ENCODE measurements around the gene BACE2.

BACE2 gene

DNA sequence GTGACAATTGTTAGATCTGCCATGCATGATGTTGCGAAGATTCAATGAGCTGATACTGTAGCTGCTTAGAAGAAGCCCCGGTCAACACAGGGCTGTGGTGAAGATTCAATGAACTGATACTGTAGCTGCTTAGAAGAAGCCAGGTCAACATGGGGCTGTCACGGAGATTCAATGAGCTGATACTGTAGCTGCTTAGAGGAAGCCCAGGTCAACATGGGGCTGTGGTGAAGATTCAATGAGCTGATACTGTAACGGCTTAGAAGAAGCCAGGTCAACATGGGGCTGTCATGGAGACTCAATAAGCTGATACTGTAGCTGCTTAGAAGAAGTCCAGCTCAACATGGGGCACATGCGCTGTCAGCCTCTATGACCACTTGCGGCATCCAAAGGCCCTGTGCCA, 18.8 kb upstream of the BACE2 start:
- no peak for FAIRE-seq

- no peak for FAIRE-seq
Observed at GRCh38 chr21:41152147-41152546, 15.8 kb upstream of the BACE2 start.

- no peak for FAIRE-seq
Observed at GRCh38 chr21:41153443-41153842, 14.5 kb upstream of the BACE2 start.

DNA sequence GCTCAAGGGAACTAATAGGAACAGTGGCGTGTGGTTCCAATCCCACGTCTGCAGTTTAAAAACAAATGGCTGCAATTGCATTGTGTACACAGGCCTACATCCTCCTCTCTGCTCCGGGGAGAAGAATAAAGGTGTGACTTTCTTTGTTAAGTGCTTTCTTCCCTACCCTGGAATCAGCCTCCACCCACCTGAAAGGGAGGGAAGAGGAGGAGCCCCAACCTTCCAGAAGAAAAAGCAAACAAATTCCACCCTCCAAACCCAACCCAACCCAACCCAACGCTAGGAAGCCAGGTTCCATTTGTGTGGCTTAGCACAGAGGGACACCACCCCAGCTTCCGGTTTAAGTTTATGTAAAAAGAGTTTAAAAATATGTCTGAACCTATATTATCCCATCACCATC, 11.8 kb upstream of the BACE2 start:
- FAIRE-seq: no peak

DNA sequence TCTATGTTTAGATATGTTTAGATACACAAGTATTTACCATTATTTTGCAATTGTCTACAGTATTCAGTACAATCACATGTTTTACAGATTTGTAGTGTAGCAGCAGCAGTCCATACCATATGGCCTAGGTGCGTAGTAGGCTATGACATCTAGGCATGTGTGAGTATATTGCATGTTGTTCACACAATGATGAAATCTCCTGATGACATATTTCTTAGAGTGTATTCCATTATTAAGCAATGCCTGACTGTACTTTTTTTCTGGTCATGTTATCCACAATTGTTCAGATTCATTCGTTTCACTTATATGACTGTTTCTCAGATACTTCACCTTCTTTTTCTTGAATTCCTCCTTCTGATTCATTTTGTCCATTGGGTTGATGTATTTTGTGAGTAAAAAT, 9.9 kb upstream of the BACE2 start:
- no peak for FAIRE-seq

DNA sequence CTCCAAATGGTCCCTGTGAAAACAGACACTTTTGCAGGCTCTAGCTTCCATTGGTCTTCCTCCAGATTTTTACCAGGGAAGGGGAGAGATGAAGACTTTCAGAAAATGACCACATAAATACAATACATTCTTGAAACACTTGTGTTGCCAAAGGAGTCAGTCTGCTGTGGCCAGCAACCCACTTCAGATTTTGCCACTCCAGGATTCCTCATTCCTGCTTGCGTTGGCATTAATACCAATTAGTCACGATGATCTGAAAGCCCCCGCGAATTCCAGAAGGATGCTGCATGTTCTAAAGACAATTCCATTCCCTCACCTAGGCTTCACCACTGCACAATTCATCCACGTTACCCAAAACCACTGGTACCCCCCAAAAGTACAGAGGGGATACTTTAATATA, 7.9 kb upstream of the BACE2 start:
- FAIRE-seq: no peak

GRCh38 chr21:41161428-41161827, 6.5 kb upstream of the BACE2 start:
- FAIRE-seq: no peak

DNA sequence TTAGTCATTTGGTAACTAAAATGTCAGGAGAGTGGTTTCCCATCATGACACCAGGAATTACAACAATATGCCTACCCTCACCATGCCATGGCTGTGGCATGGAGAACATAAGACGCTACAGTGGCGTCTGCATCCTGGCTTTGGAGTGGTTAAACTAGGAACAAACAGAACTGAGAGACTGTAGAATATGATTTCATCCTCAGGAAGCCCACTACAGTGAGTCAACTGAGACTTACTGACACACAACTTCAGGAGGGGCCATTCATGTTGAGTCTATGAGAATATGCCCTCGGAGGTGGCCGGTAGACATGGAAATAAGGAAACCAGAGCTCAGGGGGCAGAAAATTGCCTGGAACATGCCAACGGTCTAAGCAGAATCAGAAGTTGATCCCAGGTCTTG, 5.9 kb upstream of the BACE2 start:
- no peak for FAIRE-seq

- no peak for FAIRE-seq
Observed at GRCh38 chr21:41163091-41163490, 4.9 kb upstream of the BACE2 start.

DNA sequence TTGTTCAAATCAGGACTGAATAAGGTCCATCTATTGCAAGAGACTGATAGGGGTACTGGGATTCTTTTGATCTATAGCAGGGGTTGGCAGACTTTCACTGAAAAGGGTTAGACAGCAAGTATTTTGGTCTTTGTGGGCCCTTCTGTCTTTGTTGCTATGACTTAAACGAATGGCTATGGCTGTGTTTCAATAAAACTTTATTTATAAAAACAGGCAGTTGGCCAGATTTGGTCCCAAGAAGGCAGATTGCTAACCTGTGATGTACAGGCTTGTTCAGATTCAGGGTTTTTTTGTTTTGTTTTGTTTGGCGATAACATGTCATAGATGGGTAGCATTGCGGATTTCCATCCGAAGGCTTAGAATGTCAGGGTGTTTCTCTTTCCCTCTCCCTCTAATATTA, 3.9 kb upstream of the BACE2 start:
- no peak for FAIRE-seq

GRCh38 chr21:41164981-41165655, 2.8 kb upstream of the BACE2 start:
- FAIRE-seq: no peak

DNA sequence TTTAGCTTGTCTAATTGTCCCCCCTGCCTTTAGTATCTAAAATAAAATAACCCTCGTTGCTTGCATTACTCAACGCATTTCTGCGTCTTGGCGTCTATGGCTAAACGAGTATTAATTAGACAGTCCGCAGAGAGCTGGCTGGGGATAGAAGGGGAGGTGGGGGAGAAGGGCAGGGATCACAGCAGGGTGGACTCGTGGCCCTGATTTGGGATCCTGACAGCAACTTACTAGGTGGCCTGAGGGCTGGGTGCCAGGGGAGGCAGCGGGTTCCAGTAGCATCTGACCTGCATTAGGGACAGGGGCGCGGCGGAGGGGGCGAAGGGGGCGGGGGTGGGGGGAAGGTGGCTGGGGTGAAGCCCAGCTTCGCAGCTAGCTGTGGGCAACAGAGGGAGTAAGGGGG, 1.1 kb upstream of the BACE2 start:
- no peak for FAIRE-seq

- FAIRE-seq: no peak
Observed at GRCh38 chr21:41168391-41169257, 664 bp downstream of the BACE2 start.

- no peak for FAIRE-seq
Observed at GRCh38 chr21:41169258-41169576, 1.3 kb downstream of the BACE2 start.

GRCh38 chr21:41169701-41170100, 1.7 kb downstream of the BACE2 start:
- FAIRE-seq: no peak

- FAIRE-seq: no peak
Observed at GRCh38 chr21:41170442-41170841, 2.5 kb downstream of the BACE2 start.

- no peak for FAIRE-seq
Observed at GRCh38 chr21:41170859-41171609, 3.1 kb downstream of the BACE2 start.

- no peak for FAIRE-seq
Observed at GRCh38 chr21:41175080-41175479, 7.1 kb downstream of the BACE2 start.

DNA sequence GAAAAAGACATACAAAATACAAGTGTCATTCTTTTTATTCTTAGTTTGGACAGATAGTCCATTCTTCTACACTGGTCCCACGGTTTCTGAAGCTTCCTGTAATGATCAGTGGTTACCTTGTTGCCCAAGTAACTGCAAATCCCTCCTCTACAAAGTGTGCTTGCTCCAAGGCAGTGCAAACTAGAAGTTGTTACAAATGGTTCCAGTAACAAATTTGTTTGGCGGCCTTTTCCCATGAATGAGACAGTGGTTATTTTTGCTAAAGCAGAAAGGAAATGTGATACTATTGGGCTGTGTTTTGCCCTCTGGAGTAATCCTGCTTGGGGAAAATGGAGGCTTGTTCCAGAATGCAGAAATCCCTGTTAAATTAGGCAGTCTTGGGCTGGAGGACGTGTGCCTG, 8.9 kb downstream of the BACE2 start:
- FAIRE-seq: no peak

DNA sequence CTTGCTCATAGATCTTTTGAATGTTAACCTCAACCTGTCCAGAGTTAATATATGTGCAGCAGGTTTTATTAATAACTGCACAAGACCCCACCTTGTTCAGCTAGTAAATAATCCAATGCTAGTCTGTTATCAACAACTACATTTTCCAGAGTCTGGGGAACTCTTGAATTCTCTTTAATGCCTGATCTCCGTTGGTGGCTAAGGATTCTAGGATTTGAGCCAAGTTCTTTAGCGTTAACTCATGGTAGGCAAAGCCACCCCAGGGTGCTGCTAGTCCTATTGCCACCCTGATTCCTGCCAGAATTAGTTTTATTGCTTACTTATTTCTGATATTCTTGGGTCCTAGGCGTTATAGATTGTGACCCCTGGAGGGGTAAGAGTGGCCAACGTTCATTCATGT, 12.8 kb downstream of the BACE2 start:
- no peak for FAIRE-seq

DNA sequence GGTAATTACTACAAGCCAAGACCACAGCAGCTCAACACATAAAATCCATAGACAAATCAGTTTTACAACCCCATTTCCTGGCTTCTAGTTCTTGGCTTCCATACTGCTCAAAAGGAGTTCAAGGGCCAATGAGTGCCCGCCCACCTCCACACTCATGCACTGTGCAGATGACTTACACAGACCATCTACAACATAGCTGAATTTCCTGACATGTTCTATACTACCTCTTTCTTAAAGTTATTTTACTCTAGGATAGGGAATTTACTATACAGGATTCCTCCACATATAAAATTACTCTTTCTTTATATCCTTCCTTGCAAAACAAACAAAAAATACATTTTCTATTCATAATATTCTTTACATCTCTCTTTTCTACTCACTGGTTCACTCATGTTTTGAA, 14.6 kb downstream of the BACE2 start:
- no peak for FAIRE-seq

GRCh38 chr21:41183575-41183974, 15.6 kb downstream of the BACE2 start:
- no peak for FAIRE-seq

GRCh38 chr21:41185802-41186201, 17.8 kb downstream of the BACE2 start:
- FAIRE-seq: no peak
